ENCODE results near the gene MMP8. TPM values are rescaled to one million over a fixed set of nuclear protein-coding genes. Genes with fewer than 3 reads are reported as not detected.
"Not testable (repeated sequence)": the region's sequence is repeated elsewhere in the genome, so short reads cannot be mapped to it uniquely, and the experiment has no call there.

MMP8 gene
- total RNA-seq, 1 donor from 2014 or later, result not detected

DNA sequence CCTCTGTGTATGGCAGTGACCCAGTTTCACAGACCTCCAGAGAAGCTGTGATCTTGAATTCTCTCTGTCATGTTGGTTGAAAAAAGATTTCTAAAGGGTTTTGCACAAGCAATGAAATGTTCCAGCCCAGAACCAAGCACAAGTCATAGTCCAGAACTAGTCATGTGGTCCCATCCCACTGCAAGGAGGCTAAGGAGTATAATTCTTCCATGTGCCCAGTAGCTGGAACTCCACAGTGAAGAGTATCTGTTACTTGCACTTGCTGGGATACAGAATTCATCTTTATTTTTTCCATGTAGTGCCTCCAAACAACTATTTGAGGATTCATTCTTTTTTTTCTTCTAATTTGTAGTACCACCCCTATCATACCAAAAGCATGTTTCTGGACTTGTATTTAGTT, 9.9 kb upstream of the MMP8 start:
- Mint-ChIP-seq H3K27ac (ENCODE audit: unreplicated experiment) (no peak overlapping the region), H3K4me1 (ENCODE audit: unreplicated experiment) (peaks cover 7% of the 10 kb centered on the region), H3K27me3 (ENCODE audit: unreplicated experiment) (peaks cover 7% of the 10 kb centered on the region), H3K36me3 (ENCODE audit: low read depth, unreplicated experiment) (no peaks in the 10 kb centered on the region), H3K4me3 (ENCODE audit: unreplicated experiment) (no peak overlapping the region), H3K9me3 (ENCODE audit: unreplicated experiment) (no peaks in the 10 kb centered on the region)
- no peak for DNase-seq (ENCODE audit: low spot score)
- TF ChIP-seq, protein P1, sequence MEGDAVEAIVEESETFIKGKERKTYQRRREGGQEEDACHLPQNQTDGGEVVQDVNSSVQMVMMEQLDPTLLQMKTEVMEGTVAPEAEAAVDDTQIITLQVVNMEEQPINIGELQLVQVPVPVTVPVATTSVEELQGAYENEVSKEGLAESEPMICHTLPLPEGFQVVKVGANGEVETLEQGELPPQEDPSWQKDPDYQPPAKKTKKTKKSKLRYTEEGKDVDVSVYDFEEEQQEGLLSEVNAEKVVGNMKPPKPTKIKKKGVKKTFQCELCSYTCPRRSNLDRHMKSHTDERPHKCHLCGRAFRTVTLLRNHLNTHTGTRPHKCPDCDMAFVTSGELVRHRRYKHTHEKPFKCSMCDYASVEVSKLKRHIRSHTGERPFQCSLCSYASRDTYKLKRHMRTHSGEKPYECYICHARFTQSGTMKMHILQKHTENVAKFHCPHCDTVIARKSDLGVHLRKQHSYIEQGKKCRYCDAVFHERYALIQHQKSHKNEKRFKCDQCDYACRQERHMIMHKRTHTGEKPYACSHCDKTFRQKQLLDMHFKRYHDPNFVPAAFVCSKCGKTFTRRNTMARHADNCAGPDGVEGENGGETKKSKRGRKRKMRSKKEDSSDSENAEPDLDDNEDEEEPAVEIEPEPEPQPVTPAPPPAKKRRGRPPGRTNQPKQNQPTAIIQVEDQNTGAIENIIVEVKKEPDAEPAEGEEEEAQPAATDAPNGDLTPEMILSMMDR (IDR thresholded peaks at IDR 0.05; ENCODE audit: unreplicated experiment), result no peak

DNA sequence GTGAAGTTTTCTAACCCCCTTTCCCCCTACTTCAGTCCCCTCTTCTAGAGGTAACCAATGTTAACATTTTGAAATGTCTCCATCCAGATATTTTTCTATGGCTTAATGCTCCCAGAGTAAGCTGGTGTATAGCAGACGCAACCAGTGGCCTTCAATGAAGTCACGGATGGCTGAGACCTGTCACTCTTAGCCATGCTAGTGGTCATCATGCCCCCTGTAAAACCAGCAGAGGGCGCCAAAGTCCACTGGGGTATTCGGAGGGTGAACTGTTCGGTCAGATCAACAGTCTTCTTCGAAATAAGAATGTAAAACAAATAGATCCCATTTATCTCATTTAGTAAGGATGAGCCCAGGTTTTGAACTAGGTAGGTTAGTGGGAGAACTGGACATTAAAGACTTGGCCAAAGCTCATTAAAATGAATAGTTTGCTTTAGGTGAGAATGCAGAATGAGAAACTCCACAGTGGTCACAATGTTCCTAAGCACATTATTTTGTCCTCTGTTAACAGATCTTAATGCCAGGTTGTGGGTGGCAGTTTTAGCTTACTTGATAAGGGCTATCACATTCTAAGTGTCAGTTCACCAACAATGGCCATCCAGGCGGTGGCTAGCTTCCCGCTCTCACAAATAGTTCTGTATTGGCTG, 8.6 kb upstream of the MMP8 start:
- H3K36me3 Mint-ChIP-seq (ENCODE audit: low read depth, unreplicated experiment), result peaks cover 6% of the 10 kb centered on the region
- DNase-seq (ENCODE audit: low spot score), result peak; percentile 86
- H3K27me3 Mint-ChIP-seq (ENCODE audit: unreplicated experiment), result peaks cover 10% of the 10 kb centered on the region
- no peak overlapping the region for H3K27ac Mint-ChIP-seq (ENCODE audit: unreplicated experiment)
- H3K9me3 Mint-ChIP-seq (ENCODE audit: unreplicated experiment), result no peaks in the 10 kb centered on the region
- no peak overlapping the region for H3K4me3 Mint-ChIP-seq (ENCODE audit: unreplicated experiment)
- TF ChIP-seq, protein P1 (IDR thresholded peaks at IDR 0.05; ENCODE audit: unreplicated experiment), result peak; percentile 87
- H3K4me1 Mint-ChIP-seq (ENCODE audit: unreplicated experiment), result peaks cover 11% of the 10 kb centered on the region

DNA sequence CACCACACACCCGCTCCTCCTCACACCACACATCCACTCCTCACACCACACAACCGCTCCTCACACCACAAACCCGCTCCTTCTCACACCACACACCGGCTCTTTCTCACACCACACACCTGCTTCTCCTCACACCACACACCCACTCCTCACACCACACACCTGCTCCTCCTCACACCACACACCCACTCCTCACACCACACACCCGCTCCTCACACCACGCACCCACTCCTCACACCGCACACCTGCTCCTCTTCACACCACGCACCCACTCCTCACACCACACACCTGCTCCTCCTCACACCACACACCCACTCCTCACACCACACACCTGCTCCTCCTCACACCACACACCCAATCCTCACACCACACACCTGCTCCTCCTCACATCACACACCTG, 6.2 kb upstream of the MMP8 start:
- not testable (repeated sequence) for H3K9me3 Mint-ChIP-seq (ENCODE audit: unreplicated experiment); H3K4me3 Mint-ChIP-seq (ENCODE audit: unreplicated experiment); H3K27ac Mint-ChIP-seq (ENCODE audit: unreplicated experiment); H3K36me3 Mint-ChIP-seq (ENCODE audit: low read depth, unreplicated experiment); H3K27me3 Mint-ChIP-seq (ENCODE audit: unreplicated experiment); DNase-seq (ENCODE audit: low spot score); H3K4me1 Mint-ChIP-seq (ENCODE audit: unreplicated experiment)

DNA sequence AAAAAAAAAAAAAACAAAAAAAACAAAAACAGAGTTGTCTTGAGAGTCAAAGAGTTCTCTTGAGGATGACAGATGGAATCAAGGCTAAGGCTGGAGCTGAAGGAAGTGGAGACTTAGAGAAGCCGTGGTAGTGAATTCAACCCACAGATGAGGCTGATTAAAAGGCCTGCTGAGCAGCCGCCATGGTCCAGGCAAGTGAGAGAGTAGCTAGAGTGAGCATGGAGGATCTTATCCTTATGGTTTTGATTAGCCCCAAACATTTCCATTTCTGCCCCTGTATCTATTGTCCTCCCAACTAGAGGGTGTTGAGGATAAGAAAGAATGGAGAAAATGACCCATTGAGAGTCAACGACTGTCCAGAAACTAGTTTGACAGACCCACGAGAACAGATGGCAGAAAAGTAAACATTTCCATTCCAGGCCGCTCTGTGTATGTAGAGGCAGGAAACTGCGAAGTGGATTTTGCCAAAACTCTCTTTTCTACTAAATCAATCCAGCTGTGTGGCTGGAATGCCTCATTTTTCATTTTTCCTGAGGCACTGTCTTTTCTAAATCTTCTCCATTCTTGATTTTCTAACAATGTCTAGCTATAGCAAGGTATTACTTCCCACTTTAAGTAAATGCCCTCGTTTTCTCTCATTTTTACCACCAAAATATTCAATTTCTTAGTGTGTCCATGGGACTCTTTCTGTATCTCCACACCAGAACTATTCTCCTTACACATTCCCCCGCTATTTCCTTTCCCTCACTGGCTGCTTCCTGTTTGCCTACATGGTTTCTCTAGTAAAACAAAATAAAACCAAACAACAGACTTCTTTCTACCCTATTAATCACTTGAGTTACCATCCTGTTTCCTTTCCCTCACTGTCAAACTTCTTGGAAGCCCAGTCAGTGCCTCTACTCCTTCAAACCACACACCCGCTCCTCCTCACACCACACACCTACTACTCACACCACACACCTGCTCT, 5.4 kb upstream of the MMP8 start:
- Mint-ChIP-seq H3K36me3 (ENCODE audit: low read depth, unreplicated experiment) (peaks cover 6% of the 10 kb centered on the region), H3K9me3 (ENCODE audit: unreplicated experiment) (no peaks in the 10 kb centered on the region)
- no peak for DNase-seq (ENCODE audit: low spot score)

DNA sequence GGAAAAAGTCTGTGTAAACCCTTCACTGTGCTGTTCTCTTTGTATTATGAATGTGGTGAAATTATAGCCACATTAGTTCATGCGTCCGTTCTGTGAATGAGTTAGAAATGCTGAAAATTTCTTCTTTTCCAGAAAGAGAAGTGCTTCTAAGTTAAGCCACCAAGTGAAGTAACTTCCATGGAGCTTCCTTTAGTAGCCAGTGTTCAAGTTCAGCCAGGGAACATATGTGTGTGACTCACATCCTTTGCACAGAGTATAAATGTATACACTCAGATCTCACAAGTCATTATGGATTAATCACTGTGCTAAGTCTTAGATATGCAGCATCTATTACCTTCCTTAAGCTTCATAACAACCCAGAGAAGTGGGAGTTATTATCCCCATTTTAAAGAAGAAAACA, 3.1 kb upstream of the MMP8 start:
- TF ChIP-seq, protein P1 (IDR thresholded peaks at IDR 0.05; ENCODE audit: unreplicated experiment), result no peak
- peaks cover 6% of the 10 kb centered on the region for H3K36me3 Mint-ChIP-seq (ENCODE audit: low read depth, unreplicated experiment)
- peaks cover 10% of the 10 kb centered on the region for H3K27me3 Mint-ChIP-seq (ENCODE audit: unreplicated experiment)
- no peaks in the 10 kb centered on the region for H3K9me3 Mint-ChIP-seq (ENCODE audit: unreplicated experiment)
- no peak for DNase-seq (ENCODE audit: low spot score)
- H3K4me1 Mint-ChIP-seq (ENCODE audit: unreplicated experiment), result peaks cover 7% of the 10 kb centered on the region
- H3K4me3 Mint-ChIP-seq (ENCODE audit: unreplicated experiment), result no peak overlapping the region
- H3K27ac Mint-ChIP-seq (ENCODE audit: unreplicated experiment), result no peak overlapping the region

More for the DNA sequence above, 5.4 kb upstream of the MMP8 start:
- peaks cover 10% of the 10 kb centered on the region for H3K27me3 Mint-ChIP-seq (ENCODE audit: unreplicated experiment)
- no peak overlapping the region for H3K4me3 Mint-ChIP-seq (ENCODE audit: unreplicated experiment)
- H3K27ac Mint-ChIP-seq (ENCODE audit: unreplicated experiment), result no peak overlapping the region
- peaks cover 7% of the 10 kb centered on the region for H3K4me1 Mint-ChIP-seq (ENCODE audit: unreplicated experiment)
- TF ChIP-seq, protein P1 (IDR thresholded peaks at IDR 0.05; ENCODE audit: unreplicated experiment), result no peak
